HG02798 (cell line): ENCODE results near the gene CANX.

Experiments used
- ATAC-seq: cut with Tn5 transposase; IDR thresholded peaks from one replicate; pipeline ENCODE4 v1.9.1; 2021; ENCODE audit warnings: mild to moderate bottlenecking; ENCODE audit not compliant: unreplicated experiment, poor library complexity

Gene CANX

DNA sequence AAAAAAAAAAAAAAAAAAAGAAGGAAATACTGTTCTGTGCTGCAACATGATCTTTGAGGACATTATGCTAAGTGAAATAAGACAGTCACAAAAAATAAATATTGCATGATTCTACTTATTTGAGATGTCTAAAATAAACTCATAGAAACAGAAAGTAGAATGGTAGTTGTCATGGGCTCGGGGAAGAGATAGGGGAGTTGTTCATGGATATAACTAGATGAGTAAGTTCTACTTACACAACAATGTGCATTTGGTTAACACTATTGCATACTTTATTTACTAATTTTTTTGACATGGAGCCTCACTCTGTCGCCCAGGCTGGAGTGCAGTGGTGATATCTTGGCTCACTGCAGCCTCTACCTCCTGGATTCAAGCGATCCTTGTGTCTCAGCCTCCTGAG lies 49.0 kb downstream of the CANX start:
- ATAC-seq, result no peak

DNA sequence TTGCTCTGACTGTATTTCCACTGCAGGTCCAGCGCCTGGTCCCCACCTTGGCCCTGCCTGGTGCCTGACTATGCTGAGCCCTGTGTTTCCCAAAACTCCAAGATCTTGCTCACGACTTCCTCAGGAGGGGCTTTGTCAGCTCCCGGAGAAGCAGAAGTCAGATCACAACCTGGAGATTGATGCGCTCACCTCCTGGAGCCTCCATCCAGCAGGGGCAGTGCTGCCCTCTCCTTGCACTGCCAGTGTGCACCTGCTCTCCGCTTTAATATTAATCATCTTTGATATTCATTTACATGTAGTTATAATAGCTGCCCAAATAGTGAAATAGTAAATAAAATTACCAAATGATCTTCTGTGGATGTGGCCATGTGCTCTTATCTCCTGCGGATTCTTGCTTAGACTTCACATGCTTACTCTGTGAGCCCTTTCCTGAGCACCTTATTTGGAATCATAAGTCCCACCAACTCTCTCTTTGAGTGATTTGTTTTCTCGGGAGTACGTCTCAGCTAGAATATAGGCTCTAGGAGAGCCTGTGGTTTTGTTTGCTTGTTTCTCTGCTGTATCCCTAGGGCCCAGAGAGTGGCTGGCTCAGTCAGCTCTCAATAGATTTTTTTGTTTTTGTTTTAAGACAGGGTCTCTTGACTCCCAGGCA lies 51.2 kb downstream of the CANX start:
- no peak for ATAC-seq

DNA sequence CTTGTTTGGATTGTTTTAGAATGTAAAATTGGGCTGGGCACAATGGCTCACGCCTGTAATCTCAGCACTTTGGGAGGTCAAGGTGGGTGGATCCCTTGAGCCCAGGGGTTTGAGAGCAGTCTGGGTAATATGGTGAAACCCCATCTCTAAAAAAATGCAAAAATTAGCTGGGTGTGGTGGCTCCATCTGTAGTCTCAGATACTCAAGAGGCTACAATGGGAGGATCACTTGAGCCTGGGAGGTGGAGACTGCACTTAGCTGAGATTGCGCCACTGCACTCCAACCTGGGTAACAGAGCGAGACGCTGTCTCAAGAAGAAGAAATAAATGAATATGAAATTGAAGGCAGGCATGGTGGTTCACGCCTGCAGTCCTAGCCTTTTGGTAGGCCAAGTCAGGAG lies 55.2 kb downstream of the CANX start:
- ATAC-seq, result no peak

DNA sequence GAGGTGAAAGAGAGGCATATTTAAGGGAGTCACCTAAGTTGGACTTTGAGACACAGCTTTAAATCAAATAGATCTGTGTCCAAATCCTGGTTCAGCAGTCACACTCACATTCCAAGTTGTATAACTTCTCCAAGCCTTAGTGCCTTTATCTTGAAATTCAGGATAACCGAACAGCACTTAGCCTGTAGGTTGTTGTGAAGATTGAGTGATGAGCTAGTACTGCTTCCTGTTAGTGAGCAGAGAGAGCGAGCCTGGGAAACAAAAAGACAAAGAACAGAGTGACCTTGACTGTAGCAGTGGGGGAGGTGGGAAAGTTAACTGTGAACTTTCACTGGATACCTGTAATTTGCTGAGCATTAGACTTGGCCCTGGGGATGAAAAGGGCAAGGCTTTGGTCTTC lies 56.3 kb downstream of the CANX start:
- ATAC-seq, result no peak

DNA sequence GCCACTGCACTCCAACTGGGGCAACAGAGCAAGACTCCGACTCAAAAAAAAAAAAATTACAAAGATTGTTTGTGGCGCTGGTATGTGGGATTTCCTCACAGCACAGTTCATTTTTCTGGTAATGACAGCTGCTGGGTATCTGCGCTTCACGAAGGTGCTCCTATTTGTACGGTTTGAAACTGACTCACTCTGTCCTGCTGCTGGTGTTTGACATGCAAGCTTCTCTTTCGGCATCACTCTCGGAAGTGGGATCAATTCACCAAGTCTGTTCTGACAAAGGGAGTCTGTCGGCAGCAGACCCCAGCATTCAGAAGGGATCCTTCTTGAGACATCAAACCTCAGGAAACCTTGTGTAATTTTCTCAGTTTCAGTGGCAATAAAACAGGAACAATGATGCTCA lies 60.2 kb downstream of the CANX start:
- ATAC-seq, result no peak

DNA sequence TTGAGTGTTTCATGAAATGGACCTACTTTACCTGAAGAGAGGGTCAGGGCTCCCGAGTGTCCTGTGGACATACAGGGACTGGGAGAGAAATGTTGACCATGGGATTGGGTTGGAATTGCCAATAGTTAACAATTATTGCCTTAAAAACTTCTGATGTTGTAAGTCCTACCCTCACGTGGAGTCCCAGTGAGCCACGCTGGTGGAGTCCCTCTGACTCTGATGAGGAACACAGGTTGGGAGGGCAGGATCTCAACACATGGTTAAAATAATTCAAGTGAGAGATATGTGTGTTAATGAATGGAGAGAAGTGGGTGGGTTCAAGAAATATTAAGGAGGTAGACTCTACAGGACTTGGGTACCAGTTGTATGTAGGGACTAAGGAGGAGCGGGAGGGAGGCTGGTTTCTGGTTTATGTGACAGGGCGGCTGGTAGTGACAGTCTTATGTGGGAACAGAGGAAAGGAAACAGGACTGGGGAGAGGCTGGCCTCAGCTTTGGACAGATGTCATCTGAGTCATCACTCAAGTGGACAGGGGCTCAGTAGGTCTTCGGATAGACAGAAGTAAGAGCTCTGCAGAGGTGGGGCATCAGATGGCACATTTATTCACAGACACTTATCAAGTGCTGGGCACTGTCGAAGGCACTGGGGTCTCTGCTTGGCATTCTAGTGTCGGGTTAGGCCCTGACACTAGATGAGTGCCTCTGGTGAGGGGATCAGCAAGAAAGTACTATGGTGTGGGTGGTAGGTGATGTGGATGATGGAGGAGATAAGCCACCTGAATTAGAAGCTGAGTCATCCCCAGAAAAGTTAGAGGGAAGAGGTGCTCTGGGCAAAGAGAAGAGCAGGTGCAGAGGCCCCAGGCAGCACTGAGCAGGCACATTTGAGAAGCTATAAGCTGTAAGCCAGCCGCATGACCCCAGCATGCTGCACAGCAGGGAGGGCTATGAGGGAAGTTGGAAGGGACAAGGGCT lies 61.1 kb downstream of the CANX start:
- ATAC-seq, result peak; percentile 41

DNA sequence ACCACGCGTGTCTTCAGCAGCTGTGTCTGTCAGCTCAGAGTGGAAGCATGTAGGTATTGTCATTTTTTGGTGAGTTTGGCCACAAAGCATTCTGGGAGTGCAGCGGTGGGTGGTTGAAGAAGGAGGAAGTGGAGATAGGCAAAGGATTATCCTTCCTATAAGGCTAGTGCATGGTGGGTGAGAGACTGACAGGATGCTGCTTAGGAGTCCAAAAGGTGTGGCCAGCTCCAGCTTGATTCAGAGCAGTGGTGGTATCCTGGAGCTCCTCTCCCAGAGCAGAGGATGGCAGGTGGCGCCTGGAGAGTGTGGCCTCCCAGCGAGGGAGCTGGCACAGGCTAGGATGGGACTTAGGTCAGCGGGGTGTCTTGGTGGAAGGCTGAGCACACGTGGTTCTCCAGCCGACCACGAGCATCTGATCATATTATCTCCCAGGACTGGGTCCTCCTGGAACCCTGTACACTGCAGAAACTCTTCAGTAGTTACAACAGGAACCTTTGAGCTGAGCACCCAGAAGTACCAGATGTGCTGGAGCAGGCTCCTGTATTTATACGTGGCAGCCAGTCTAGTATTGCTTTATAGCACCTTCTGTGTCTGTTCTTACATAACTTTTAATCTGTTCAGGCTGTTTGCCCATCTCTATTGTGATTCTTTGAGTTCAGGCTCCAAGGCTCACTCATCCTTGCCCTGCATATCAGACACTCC lies 63.5 kb downstream of the CANX start:
- ATAC-seq, result no peak

DNA sequence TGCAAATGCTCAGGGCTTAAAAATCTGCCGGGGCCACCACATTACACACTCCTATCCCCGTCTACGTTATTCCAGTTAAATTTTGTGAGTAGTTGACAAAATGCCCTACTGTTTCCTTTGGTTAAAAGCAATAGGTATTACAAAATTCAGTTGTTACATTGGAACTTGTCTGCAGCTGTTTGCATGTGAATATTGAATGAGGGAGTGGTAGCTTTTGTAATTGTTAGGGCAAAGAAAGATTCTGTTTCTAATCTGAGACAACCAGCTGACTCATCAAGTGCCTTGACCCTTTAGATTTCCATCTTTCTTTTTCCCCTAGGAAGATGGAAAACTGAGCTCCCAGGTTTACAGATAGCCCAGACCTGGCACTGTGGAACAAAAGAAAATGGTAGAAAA lies 64.0 kb downstream of the CANX start:
- no peak for ATAC-seq

DNA sequence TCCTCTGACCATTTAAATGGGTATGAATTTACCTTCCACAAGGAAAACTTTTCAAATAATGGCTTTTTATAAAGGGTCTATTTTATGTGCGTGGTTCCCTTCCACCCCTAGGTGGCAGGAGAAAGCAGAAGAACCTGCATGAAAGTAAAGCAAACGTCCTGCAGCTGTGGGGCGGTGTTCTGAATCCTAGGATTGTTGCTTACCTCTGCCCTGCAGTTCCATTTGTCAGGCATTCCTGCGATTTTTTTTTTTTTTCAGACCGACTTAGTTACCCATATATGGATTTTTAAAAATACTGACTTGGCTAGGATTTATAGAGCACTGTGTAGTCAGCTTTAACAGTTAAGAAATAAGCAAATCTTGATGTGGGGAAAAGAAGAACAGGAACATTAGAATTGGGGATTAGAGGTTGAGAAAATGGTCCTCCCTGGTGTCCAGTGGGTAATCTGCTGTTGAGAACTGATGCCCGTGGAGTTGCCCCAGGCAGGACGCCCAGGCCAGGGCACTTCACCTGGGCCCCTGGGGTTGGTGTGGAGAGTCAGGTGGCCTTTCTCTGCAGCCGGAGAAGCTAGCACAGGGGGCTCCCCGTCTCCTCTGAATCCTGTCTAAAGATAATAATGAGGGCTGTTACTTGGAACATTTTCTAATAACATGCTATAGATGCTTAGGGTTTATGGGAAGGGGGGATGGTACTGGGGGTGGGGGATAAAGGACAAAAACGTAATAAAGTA lies 64.6 kb downstream of the CANX start:
- ATAC-seq, result peak; percentile 64

DNA sequence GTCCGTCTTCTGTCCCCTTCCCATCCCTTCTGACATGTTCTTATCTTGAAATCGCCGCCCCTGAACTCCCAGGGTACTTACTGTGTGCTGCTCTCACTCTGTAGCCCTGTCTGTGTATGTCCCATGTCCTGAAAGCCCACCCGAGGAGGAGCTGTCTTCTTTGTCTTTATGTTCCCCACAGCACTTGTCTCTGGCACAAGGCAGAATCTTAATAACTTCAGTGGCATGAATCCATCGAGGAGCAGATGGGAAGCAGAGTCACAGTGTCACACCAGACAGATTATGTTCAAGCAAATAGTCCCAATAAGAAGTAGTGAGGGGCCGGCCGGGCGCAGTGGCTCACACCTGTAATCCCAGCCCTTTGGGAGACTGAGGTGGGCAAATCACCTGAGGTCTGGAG lies 65.3 kb downstream of the CANX start:
- no peak for ATAC-seq

DNA sequence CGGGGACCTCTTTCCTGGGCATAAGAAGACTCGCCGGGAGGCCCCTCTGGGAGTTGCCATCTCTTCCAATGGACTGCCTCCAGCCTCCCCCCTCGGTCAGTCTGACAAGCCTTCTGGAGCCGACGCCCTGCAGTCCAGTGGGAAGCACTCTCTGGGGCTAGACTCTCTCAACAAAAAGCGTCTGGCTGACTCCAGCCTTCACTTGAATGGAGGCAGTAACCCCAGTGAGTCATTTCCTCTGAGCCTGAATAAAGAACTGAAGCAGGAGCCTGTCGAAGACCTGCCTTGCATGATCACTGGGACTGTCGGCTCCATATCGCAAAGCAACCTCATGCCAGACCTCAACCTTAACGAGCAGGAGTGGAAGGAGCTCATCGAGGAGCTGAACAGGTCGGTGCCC lies 66.6 kb downstream of the CANX start:
- ATAC-seq, result no peak

DNA sequence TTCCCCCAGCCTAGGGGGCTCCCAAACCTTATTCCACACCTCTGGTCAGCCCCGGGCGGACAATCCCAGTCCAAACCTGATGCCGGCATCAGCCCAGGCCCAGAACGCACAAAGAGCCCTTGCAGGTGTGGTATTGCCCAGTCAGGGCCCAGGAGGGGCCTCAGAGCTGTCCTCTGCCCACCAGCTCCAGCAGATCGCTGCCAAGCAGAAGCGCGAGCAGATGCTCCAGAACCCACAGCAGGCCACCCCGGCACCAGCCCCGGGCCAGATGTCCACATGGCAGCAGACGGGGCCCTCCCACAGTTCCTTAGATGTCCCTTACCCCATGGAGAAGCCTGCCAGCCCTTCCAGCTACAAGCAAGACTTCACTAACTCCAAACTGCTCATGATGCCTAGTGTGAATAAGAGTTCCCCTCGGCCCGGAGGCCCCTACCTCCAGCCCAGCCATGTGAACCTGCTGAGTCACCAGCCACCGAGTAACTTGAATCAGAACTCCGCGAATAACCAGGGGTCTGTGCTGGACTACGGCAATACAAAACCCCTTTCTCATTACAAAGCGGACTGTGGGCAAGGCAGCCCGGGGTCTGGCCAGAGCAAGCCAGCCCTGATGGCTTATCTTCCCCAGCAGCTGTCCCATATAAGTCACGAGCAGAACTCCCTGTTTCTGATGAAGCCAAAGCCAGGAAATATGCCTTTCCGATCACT lies 67.4 kb downstream of the CANX start:
- no peak for ATAC-seq

DNA sequence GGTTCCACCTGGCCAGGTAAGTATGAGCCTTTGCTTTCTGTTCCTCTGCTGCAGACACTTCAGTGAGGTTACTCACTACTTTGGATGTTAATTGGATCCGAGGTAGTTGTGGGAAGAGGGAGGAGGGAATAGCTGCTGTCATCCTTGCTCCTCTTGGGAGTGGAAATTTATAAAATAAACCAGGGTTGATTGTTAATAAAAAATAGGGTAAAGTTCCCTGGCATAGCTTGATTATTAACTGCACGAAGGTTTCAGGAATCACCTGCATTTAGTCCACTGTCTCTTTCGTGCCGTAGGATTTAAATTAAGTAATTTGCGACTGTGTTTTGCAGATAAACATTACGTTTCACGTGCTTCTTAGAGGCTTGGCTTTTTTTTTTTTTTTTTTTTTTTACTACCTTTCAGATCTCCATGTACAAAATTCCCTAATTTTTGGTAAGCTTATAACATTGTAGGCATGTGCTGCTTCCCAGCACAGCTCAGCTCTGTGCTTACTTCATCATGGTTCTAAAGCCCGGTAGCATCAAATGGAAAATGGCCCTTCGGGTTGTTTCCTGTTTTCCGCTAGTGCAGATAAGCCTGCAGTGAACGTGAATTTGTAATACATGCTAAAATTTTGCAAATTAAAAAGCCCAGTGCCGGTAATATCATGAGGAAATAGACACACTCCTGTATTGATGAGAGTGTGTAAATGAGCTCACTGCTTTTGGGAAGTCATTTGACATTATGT lies 68.1 kb downstream of the CANX start:
- ATAC-seq, result no peak

DNA sequence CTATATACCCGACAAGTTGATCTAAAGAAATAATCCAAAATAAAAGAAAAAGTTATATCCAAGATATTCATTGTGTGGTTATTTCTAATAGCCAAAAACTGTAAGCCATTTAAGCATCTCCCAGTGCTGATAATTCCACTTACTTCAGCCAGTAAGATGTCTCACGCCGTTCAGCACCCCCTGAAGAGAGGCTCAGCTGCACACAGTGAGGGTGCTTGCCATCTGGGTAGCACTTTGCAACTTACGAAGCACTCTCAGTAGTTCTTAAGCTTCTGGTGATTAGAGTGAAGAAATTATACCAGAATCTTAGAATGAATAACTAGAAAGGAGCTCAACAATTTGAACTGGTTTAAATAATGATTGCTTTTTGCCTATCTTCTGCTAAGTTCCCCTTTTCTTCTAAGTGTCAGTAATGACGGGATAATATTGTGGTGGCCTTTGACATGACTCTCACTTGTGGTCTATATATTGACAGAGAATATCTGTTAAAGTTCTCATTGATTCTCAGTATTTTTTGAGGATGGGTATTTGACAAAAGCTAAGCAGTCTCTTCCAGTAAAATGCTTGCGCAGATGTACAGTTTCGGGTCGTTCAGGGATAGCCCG lies 68.8 kb downstream of the CANX start:
- ATAC-seq, result no peak

DNA sequence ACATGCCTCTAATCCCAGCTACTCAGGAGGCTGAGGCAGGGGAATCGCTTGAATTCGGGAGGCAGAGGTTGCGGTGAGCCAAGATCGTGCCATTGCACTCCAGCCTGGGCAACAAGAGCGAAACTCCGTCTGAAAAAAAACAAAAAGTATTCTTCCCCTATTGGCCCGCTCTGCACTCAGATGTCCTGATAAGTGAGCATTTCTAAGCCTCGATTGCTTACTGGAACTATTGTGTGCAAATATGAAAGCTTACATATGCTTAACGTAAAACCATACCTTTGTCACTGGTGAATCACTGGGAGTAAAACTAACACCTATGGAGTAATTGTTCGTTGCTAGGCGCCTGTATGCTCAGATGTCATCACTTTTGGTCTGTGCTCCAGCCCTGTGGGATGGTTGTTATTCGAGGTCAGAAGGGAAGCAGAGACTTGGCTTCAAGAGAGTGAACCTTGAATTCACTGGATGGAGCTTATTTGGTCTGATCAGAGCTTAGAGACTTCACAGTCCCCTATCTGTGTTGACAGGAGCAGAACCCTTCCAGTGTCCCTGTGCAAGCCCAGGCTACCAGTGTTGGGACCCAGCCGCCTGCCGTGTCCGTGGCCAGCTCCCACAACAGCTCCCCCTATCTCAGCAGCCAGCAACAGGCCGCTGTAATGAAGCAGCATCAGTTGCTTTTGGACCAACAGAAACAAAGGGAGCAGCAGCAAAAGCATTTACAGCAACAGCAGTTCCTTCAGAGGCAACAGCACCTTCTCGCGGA lies 69.7 kb downstream of the CANX start:
- no peak for ATAC-seq

DNA sequence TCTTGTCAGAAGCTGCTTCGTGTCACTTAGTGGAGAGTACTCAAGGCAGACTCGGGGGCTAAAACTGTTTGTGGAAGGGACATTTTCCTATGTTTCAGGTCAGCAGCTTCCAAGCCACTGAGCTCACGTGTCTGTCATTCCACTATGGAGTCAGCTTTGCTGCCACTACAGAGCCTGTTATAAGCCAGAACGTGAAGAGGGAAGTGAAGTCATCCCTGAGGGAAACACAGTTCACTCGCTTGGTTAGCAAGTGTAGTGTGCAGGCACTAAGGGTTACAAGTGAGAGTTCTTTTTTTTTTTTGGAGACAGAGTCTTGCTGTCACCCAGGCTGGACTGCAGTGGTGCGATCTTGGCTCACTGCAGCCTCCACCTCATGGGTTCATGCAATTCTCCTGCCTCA lies 70.5 kb downstream of the CANX start:
- no peak for ATAC-seq

DNA sequence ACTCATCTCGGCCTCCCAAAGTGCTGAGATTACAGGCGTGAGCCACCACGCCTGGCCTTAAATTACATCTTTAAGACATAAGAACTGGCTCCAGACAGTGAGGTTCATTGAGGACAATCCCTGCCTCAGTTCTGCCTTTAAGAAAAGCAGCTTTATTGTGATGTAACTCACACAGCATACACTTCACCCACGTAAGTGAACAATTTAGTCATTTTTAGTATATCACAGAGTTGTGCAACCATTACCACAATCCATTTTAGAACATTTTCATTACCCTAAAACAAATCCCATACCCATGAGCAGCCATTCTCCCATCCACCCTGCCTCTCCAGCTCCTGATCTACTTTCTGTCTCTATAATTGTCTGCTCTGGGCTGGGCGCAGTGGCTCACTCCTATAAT lies 71.0 kb downstream of the CANX start:
- no peak for ATAC-seq

DNA sequence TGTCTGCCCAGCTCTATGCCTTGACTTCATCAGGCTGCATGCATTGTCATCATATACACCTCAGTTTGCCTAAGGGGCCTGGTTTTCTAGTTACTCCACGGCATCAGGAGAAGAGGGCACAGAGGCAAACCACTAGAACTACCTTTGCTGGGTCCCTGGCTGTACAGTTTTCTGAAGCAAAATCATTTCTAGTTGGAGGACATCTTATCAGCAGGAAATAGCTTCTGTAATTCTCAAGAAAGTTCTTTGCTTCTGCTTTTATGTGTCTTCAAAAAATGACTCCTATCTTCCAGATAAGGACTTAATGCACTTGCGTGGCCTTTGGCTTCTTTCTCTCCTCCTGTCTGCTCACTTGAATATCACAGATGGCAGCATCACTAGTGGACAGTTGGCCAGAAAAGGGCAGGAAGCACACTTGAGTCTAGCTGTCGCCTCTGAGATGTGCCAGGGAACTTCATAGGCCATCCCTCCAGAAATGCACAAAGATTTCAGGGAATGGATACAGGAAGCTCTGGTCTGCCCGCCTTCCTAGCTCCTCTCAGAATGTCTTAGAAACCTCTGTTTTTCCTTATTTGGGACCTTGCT lies 72.6 kb downstream of the CANX start:
- no peak for ATAC-seq
